K562 (cell line): ENCODE measurements around the gene VSIG2. TPM values are rescaled to one million over a fixed set of nuclear protein-coding genes. Genes with fewer than 3 reads are reported as not detected.

Experiments
- CTCFL ChIP-seq: IDR thresholded peaks from 2 replicates; pipeline ENCODE4 v1.6.1; 2011; ENCODE audit warnings: borderline replicate concordance, low read depth, mild to moderate bottlenecking, moderate library complexity, low read length; ENCODE audit not compliant: insufficient read depth, poor library complexity, severe bottlenecking
- NONO ChIP-seq, 2 experiments: fragments of 200-400 bp in 1 of 2; fragments of 450-650 bp in 1 of 2; formaldehyde crosslinking in 1 of 2; IDR thresholded peaks; 2 replicates each; pipeline ENCODE4 v1.6.1; 2017; ENCODE audit warnings: low read depth in 2 of 2, mild to moderate bottlenecking in 2 of 2, moderate library complexity in 2 of 2, low read length in 1 of 2
- PHF8 ChIP-seq: fragments of 200-600 bp; sonication (generic); IDR thresholded peaks from 2 replicates; pipeline ENCODE4 v1.6.1; 2012; ENCODE audit warnings: mixed run types, mild to moderate bottlenecking, inconsistent platforms, low read length, moderate library complexity, borderline replicate concordance
- STAT6 ChIP-seq: sonication (generic); formaldehyde crosslinking; IDR thresholded peaks from 2 replicates; pipeline ENCODE4 v1.8.1; 2023; ENCODE audit warnings: mild to moderate bottlenecking, missing genetic modification reagents
- ZC3H8 ChIP-seq: fragments of 450-650 bp; IDR thresholded peaks from 2 replicates; pipeline ENCODE4 v1.6.1; 2017
- polyA plus RNA-seq, 8 experiments: library from polyadenylated mRNA; depleted of rRNA in 4 of 8; stranded (reverse) in 5 of 8; unstranded in 3 of 8; fragments of >200 nt; fragmentation: Nextera tagmentation in 2 of 8; fragmentation: Illumina TruSeq in 1 of 8; extraction: Ambion mirVana in 2 of 8; extraction: Trizol in 1 of 8; gene quantifications; 2 replicates each; pipeline versions ENCODE4 v1.2.1 to v1.2.3, GENCODE V29; 2011 to 2014; ENCODE audit warnings: inconsistent platforms in 1 of 8, missing spikeins in 1 of 8
- total RNA-seq, 7 experiments: library from RNA; depleted of rRNA in 6 of 7; stranded (reverse); fragments of >200 nt in 6 of 7; fragmentation: Illumina TruSeq in 2 of 7; extraction: Trizol in 2 of 7; gene quantifications; 2 replicates each; pipeline versions ENCODE4 v1.2.1 to v1.2.3, GENCODE V29; 2011 to 2021; ENCODE audit warnings: low replicate concordance in 1 of 7

The VSIG2 gene
- total and polyA plus RNA-seq, 9 of the 15 experiments (the other 6 are each of a cell fraction or from before 2014, with no cell fraction given), result not detected

- TF ChIP-seq STAT6 (CRISPR knock-in tag) (no peak), NONO (IDR thresholded peaks at IDR 0.05; ENCODE audit: low read depth in 2 of 2, low read length in 1 of 2) (no peak), ZC3H8 (no peak), PHF8 (peak; percentile 28; the same call in 1 of the 2 replicates), CTCFL (no peak)
- TF ChIP-seq, all 486 proteins: peak for 21
Observed at GRCh38 chr11:124762624-124763155, 10.6 kb upstream of the VSIG2 start (continued).
